Subcutaneous abdominal adipose tissue (tissue), 5 donors: ENCODE measurements around the gene CRTC3.
"Not testable (repeated sequence)": the region's sequence is repeated elsewhere in the genome, so short reads cannot be mapped to it uniquely, and the experiment has no call there.

Experiments used
- H3K27ac ChIP-seq: one replicate; pipeline ENCODE4 v1.7.0; 2013; ENCODE audit warnings: low read depth, mild to moderate bottlenecking, inconsistent platforms, low read length, moderate library complexity
- H3K27me3 ChIP-seq, 5 donors: one replicate each; pipeline ENCODE4 v1.7.0; 2013; ENCODE audit warnings: low read length in 5 of 5, inconsistent platforms in 1 of 5; ENCODE audit not compliant: control insufficient read depth in 5 of 5, insufficient read depth in 4 of 5
- H3K36me3 ChIP-seq, 5 donors: one replicate each; pipeline ENCODE4 v1.7.0; 2013; ENCODE audit warnings: low read length in 5 of 5; ENCODE audit not compliant: control insufficient read depth in 5 of 5, insufficient read depth in 5 of 5
- H3K4me1 ChIP-seq, 5 donors: one replicate each; pipeline ENCODE4 v1.7.0; 2013; ENCODE audit warnings: low read length in 5 of 5, mild to moderate bottlenecking in 3 of 5, moderate library complexity in 1 of 5; ENCODE audit not compliant: control insufficient read depth in 5 of 5, insufficient read depth in 5 of 5
- H3K4me3 ChIP-seq, 5 donors: one replicate each; pipeline ENCODE4 v1.7.0; 2013; ENCODE audit warnings: low read length in 5 of 5, low read depth in 1 of 5
- H3K9ac ChIP-seq, 5 donors: one replicate each; pipeline ENCODE4 v1.7.0; 2013; ENCODE audit warnings: low read length in 5 of 5, mild to moderate bottlenecking in 4 of 5, moderate library complexity in 3 of 5
- H3K9me3 ChIP-seq, 5 donors: one replicate each; pipeline ENCODE4 v1.7.0; 2013; ENCODE audit warnings: low read length in 5 of 5; ENCODE audit not compliant: control insufficient read depth in 5 of 5
- donor health status: healthy.
- donor health status: healthy.
- donor health status: healthy.
- donor health status: healthy.
- donor health status: healthy.

Gene CRTC3

GRCh38 chr15:90654233-90655136, 124.8 kb downstream of the CRTC3 start:
- H3K4me3 ChIP-seq, result no peak overlapping the region
- no peaks in the 10 kb centered on the region for H3K36me3 ChIP-seq
- peak overlapping the region in 1 of 5 donors; percentile 43 for H3K9ac ChIP-seq
- H3K4me1 ChIP-seq, result peaks cover 0 to 12% (median 3%) of the 10 kb centered on the region in 5 donors
- H3K9me3 ChIP-seq, result no peaks in the 10 kb centered on the region
- H3K27me3 ChIP-seq, result no peaks in the 10 kb centered on the region
- no peak overlapping the region for H3K27ac ChIP-seq

- peaks cover 2 to 27% (median 20%) of the 10 kb centered on the region in 5 donors for H3K4me1 ChIP-seq
- not testable (repeated sequence) for H3K27ac ChIP-seq, H3K36me3 ChIP-seq, H3K9me3 ChIP-seq, H3K27me3 ChIP-seq, H3K9ac ChIP-seq, H3K4me3 ChIP-seq
Measured at GRCh38 chr15:90657520-90658172, 127.9 kb downstream of the CRTC3 start.

GRCh38 chr15:90659481-90659880, 129.8 kb downstream of the CRTC3 start:
- H3K4me3 ChIP-seq, result no peak overlapping the region
- H3K27me3 ChIP-seq, result no peaks in the 10 kb centered on the region
- H3K27ac ChIP-seq, result peak overlapping the region; percentile 81
- H3K9me3 ChIP-seq, result no peaks in the 10 kb centered on the region
- no peaks in the 10 kb centered on the region for H3K36me3 ChIP-seq
- H3K4me1 ChIP-seq, result peaks cover 2 to 21% (median 19%) of the 10 kb centered on the region in 5 donors
- H3K9ac ChIP-seq, result no peak overlapping the region

GRCh38 chr15:90660195-90660998, 130.7 kb downstream of the CRTC3 start:
- no peaks in the 10 kb centered on the region for H3K9me3 ChIP-seq
- no peaks in the 10 kb centered on the region for H3K27me3 ChIP-seq

GRCh38 chr15:90660999-90661330, 131.2 kb downstream of the CRTC3 start:
- peak overlapping the region; percentile 29 to 59 (median 56) for H3K4me3 ChIP-seq

More at GRCh38 chr15:90660195-90660998, 130.7 kb downstream of the CRTC3 start:
- peak overlapping the region; percentile 29 to 59 (median 56) for H3K4me3 ChIP-seq
- H3K36me3 ChIP-seq, result no peaks in the 10 kb centered on the region
- H3K4me1 ChIP-seq, result peaks cover 2 to 25% (median 21%) of the 10 kb centered on the region in 5 donors
- H3K9ac ChIP-seq, result peak overlapping the region in 4 of 5 donors; percentile 28 to 77 (median 56)
- peak overlapping the region; percentile 81 for H3K27ac ChIP-seq

GRCh38 chr15:90664081-90664461, 134.3 kb downstream of the CRTC3 start:
- H3K36me3 ChIP-seq, H3K27me3 ChIP-seq, H3K9ac ChIP-seq, H3K4me3 ChIP-seq, H3K27ac ChIP-seq, H3K9me3 ChIP-seq: not testable (repeated sequence)
- H3K4me1 ChIP-seq, result peaks cover 2 to 27% (median 25%) of the 10 kb centered on the region in 5 donors

More at GRCh38 chr15:90660999-90661330, 131.2 kb downstream of the CRTC3 start:
- peak overlapping the region in 4 of 5 donors; percentile 28 to 77 (median 56) for H3K9ac ChIP-seq
- not testable (repeated sequence) for H3K9me3 ChIP-seq, H3K27me3 ChIP-seq, H3K36me3 ChIP-seq
- H3K27ac ChIP-seq, result peak overlapping the region; percentile 81
- H3K4me1 ChIP-seq, result peaks cover 2 to 26% (median 23%) of the 10 kb centered on the region in 5 donors

- Histone ChIP-seq H3K4me1 (peaks cover 2 to 26% (median 25%) of the 10 kb centered on the region in 5 donors), H3K27me3 (no peaks in the 10 kb centered on the region), H3K9me3 (no peaks in the 10 kb centered on the region), H3K27ac (peak overlapping the region; percentile 67), H3K4me3 (peak overlapping the region in 4 of 5 donors; percentile 75 to 84 (median 82)), H3K36me3 (no peaks in the 10 kb centered on the region), H3K9ac (peak overlapping the region in 4 of 5 donors; percentile 78 to 86 (median 82))
Measured at GRCh38 chr15:90664650-90665287, 135.0 kb downstream of the CRTC3 start.

GRCh38 chr15:90665288-90666134, 135.8 kb downstream of the CRTC3 start:
- Histone ChIP-seq H3K9me3 (no peaks in the 10 kb centered on the region), H3K4me1 (peaks cover 0 to 20% (median 18%) of the 10 kb centered on the region in 5 donors), H3K9ac (peak overlapping the region in 4 of 5 donors; percentile 78 to 86 (median 82)), H3K27ac (peak overlapping the region; percentile 67), H3K27me3 (no peaks in the 10 kb centered on the region), H3K4me3 (peak overlapping the region; percentile 53 to 84 (median 81)), H3K36me3 (no peaks in the 10 kb centered on the region)
